H1 (cell line): ENCODE measurements around the gene PRR5L. TPM values are rescaled to one million over a fixed set of nuclear protein-coding genes. Genes with fewer than 3 reads are reported as not detected.

ENCODE experiments used
- JUND ChIP-seq: IDR thresholded peaks from 2 replicates; pipeline ENCODE4 v1.6.1; 2011; ENCODE audit warnings: mild to moderate bottlenecking, improper control_type of control experiment, low read length
- polyA plus RNA-seq, 7 experiments: library from polyadenylated mRNA; depleted of rRNA in 3 of 7; stranded (reverse) in 5 of 7; unstranded in 2 of 7; fragments of >200 nt in 5 of 7; fragments of 200-250 nt in 2 of 7; gene quantifications; 1 replicate in 5 of 7; 2 replicates in 1 of 7; 4 replicates in 1 of 7; pipeline versions ENCODE4 v1.2.1 to v1.2.3, GENCODE V29; 2011 to 2013; ENCODE audit warnings: missing spikeins in 2 of 7, mixed read lengths in 2 of 7
- total RNA-seq: library from RNA; stranded (reverse); fragmentation: NEBNext Ultra II Directional; extraction: Animal tissue kit (Norgen Biotek cat#: 25700); gene quantifications from 2 replicates; pipeline ENCODE4 v1.2.1, GENCODE V29; 2021

Gene PRR5L
- total and polyA plus RNA-seq, 2 of the 8 experiments (the other 6 are each of a cell fraction or from before 2014, with no cell fraction given), result 6.6 to 10.1 TPM

- TF ChIP-seq JUND, result no peak
Measured at GRCh38 chr11:36317992-36318391, 21.9 kb downstream of the PRR5L start (continued).
